ENCODE results near the gene USP7.

DNA sequence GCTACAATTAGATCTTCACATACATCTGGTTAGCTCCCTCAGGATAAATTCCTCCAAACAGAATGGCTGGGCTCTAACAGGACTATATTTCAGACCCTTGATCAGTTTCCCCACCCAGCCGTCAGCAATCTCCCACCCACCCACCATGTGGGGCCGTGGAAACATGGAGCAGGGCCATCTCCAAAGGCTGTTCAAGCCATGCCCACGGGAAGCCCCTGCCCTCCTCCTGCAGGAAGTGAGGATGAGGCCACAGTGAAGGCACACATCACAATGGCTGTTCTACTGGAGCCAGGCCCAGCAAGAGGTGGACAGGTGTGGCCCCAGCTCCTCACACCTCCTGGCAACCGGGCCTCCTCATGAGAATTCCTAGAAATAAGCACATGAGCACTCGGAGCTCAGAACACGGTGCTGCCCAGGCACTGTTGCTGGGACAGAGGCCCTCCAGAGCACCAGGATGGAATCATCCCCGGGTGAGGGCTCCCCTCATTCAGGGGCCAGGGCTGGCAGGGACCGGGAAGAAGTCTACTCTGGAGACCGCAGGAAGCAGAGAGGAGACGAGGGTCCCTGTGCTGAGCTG is 81.6 kb downstream of the USP7 start, which contains the start of gene LITAFD:
- TF ChIP-seq, protein P1, sequence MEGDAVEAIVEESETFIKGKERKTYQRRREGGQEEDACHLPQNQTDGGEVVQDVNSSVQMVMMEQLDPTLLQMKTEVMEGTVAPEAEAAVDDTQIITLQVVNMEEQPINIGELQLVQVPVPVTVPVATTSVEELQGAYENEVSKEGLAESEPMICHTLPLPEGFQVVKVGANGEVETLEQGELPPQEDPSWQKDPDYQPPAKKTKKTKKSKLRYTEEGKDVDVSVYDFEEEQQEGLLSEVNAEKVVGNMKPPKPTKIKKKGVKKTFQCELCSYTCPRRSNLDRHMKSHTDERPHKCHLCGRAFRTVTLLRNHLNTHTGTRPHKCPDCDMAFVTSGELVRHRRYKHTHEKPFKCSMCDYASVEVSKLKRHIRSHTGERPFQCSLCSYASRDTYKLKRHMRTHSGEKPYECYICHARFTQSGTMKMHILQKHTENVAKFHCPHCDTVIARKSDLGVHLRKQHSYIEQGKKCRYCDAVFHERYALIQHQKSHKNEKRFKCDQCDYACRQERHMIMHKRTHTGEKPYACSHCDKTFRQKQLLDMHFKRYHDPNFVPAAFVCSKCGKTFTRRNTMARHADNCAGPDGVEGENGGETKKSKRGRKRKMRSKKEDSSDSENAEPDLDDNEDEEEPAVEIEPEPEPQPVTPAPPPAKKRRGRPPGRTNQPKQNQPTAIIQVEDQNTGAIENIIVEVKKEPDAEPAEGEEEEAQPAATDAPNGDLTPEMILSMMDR (IDR thresholded peaks at IDR 0.05; ENCODE audit: insufficient read depth, low read length), result no peak
- TF ChIP-seq POLR2AphosphoS5 (IDR thresholded peaks at IDR 0.05; ENCODE audit: low read depth), result no peak
- no peak for TF ChIP-seq SPI1 (IDR thresholded peaks at IDR 0.05; ENCODE audit: borderline replicate concordance, low read depth)

All from HL-60 (cell line).